NOMO-1 treated with dmso at 0.1 percent for 144 hours (cell line): ENCODE data around the gene SYT1.
"Not testable (repeated sequence)": the region's sequence is repeated elsewhere in the genome, so short reads cannot be mapped to it uniquely, and the experiment has no call there.

Experiments used
- DNase-seq: peaks from one replicate; lab custom pipeline; 2025; ENCODE audit not compliant: unreplicated experiment; lab: John Stamatoyannopoulos, UW

SYT1 gene

DNA sequence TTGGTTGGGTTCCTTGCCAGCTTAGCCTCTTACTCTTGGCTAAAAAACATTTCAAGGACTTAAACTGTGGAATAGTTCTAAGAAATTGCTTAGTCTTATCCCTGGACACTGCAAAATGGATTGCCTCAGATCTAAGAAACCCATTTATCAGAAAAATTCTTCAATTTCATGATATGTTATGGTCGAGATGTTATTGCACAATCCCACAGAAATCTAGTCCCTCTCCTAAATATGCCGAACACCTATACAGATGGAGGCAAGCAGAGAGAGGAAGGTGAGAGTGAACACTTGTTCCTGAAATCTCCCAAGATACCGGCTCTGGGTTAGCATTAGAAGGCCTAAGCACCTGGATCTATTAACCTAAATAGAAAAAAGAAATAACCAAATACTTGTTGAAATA is 559.0 kb downstream of the SYT1 start:
- no peak for DNase-seq

DNA sequence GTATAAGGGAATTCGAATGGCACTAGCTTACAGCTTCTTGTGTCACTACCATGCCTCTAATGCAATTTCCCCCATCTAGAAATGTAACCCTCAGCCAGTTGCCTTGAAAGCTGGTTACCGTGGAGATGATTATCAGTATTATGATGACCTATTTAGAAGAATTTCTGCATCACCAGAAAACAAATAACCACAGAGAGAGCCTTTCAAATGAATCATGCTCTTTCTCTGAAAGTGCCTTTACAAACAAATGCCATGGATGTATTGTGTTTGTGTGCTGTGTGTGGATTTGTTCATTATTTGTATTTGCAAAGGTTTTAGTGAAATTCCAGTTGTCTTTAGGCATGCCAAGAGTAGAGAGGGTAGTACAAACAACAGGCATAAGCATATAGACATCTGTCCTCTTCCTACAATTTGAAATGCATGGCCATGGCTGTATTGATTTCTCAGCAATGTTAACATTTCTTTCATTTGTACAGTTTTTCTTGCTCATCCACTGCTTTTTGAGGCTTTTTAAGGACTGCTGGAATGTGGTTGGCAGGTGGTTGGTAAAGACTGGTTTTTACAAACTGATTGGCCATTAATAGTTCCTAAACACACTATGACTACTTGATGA is 559.6 kb downstream of the SYT1 start:
- DNase-seq, result no peak

DNA sequence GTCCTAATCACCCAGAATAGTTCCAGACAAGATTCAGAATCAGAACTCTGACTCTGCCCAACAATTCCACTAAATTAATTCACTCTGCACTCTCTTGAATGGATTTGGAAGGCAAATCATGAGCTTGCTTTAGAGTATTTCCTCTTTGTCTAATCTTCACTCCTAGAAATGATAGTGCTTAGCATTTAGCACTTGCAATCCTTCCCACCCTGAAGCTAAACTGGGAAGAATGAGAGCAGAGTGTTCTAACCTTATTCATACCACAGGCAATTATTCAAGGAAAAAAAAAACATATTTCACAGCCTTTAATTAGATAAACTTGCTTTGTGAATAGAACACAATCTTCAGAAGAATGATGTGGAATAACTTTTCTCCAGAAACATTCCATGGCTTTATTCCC is 561.5 kb downstream of the SYT1 start:
- no peak for DNase-seq

DNA sequence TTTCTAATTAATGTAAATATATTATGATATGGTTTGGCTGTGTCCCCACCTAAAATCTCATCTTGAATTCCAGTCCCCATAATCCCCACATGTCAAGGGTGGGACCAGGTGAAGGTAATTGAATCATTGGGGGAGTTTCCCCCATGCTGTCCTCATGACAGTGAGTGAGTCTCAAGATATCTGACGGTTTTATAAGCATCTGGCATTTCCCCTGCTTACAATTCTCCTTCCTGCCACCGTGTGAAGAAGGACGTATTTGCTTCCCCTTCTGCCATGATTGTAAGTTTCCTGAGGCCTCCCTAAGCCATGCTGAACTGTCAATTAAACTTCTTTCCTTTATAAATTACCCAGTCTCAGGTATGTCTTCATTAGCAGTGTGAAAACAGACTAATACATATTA is 562.2 kb downstream of the SYT1 start:
- not testable (repeated sequence) for DNase-seq

DNA sequence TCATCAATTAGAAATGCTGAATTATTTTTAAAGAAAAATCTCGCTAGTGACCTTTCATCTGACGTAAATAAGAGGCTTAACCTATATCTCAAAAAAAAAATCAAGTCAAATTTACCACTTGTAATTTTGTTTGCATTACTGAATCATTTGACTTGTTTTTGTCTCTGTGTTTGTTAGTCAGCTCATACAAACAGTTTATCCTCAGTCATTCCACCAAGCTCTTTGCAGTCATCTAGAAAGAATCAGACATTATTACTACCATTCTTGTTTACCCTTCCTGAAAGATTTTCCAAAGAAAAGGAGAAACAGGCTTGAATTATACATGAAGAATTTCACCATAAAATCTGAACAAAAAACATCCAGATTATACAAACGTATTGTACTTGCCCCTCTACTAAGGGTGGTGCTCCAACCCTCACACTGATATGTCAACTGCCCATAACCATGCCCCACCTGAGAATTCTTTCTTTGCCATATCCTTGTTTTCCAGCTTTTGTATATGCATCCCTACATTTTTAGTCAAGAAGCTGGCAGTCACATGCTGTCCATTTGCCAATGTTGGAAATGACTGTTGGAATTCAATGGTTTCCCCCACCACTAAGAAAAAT is 569.0 kb downstream of the SYT1 start:
- no peak for DNase-seq

DNA sequence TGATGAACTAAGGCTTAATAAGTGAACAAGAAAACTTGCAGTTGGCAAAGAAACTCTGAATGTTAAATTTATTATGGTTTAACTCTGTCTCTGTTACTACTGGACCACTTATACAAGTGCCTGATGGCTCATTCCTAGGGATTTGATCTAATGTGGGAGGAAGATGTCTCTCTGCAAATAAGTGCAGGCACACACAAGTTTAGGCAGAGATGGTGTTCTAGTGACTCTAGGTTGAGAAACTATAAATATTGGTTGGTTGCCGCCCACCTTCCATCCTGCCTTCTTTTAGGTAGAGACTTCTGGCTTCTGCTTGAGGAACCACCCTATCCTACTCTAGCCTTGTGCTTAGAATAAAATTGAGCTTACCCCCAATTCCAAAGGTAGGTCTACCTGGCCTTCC is 570.0 kb downstream of the SYT1 start:
- DNase-seq, result no peak

DNA sequence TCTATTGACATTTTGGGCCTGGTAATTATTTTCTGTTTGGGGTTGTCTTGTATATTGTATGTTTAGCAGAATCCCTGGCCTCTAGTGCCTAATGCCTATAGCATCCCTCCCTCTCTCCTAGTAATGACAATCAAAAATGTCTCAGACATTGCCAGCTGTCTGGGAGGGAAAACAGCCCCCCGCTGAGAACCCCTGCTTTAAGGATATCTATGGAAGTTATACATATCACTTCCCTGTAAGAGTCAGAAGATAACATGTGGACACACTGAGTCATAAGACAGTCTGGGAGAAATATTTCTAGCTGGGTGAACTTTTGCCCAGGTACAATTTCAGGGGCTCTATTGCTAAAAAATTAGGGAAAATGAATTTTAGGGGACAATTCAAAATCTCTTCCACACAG is 571.2 kb downstream of the SYT1 start:
- no peak for DNase-seq

DNA sequence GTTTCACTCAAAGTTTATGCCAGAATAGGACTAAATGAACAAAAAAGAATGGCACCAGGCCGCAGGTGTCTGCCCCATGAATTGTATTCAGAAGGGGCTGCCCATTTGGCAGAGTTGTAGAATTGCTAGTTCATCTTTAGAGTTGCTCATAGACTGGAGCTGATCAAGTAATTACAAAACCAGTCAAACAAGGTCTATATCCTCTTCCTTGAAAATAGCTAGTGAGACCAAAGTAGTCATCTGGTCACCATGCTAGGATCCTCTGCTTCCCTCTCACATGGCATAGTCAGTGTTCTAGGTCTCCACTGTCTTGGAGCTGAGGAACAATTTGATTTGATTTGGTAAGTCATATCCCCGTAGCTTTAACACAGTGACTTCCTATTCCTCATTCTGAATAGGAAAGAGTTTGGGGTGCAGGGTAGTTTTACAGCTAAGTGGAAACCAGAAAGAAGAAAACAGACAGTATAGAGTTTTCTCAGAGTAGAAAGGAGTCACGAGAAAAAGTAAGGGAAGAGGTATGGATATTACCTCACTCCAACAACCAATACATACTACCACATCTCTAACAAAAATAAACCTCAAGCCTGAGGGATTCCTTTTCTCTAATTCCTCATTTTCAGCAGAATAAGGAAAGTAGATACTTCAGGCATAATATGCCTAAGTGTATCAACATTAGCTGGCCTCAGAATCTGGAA is 574.1 kb downstream of the SYT1 start:
- no peak for DNase-seq

DNA sequence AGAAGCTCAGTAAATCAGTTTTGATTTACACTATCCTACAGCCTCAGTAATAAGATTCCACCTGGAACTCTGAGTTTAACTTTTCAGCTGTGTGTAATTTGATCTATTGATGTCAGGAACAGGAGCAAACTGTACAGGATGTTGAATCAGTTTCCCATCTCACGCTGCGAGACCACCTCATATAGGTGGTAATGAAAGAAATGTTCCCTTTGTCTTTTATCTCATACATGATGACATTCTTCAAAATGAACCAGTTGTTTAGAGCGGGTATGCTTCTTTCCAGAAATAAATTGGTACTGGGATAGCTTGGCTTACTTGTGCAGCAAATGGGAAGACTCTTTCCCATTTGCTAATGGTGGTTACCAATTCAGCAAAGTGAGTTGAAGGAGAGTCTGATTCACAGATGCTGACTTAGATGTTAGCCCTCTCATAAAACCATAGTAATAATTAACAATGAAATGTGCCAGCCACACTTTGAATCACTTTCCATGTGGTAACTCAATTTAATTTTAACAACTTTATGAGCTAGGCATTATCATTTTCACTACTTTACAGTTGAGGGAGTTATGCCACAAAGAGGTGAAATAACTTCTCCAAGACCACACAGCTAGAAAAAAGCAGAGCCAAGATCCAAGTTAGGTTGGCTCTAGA is 574.7 kb downstream of the SYT1 start:
- DNase-seq, result no peak

DNA sequence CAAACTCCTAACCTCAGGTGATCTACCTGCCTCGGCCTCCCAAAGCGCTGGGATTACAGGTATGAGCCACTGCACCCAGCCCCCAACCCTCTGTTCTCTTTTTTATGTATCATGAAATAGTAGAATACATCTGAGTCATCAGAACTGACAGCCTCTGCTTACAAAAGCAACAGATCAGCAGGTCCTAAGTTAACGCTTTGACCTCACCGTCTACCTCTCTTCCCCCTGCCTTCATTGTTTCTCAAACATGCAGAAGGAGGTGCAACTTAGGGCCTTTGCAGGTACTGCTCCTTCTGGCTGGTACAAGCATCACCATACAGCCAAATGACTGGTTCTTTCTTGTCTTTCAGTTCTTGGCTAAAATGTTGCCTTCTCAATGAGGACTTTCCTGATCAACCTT is 577.0 kb downstream of the SYT1 start:
- DNase-seq, result no peak

DNA sequence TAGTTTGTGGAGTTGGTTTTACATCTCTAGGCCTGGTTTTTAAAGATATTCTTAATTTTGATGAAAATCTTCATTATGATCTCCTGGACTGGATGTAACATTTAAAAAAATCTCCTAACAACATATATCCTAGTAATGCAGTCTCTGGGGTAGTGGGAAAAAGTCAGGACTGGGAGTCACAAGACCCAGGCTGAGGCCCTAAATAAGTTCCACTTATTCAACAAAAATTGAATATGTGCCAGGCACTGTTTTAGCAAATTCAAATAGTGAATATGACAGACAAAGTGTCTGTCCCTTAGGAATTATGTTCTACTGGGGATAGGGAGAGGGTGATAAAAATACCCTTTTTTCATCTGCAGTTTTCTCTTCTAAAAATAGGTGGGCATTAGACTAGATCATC is 577.8 kb downstream of the SYT1 start:
- no peak for DNase-seq

DNA sequence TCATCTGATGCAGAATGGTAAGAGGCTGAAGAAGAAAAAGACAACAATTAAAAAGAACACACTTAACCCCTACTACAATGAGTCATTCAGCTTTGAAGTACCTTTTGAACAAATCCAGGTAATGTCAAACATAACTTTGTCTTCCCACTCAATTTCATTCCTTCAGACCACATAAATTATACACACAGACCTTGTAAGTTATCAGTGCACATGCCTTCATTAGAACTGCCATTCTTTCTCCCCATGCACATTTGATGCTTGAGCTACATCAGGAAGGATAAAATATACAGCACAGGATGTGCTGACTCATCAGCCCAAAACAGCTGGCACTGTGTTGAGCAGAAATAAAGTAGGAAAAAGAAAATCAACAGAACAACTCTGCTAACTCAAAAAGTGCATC is 579.5 kb downstream of the SYT1 start:
- DNase-seq, result no peak

DNA sequence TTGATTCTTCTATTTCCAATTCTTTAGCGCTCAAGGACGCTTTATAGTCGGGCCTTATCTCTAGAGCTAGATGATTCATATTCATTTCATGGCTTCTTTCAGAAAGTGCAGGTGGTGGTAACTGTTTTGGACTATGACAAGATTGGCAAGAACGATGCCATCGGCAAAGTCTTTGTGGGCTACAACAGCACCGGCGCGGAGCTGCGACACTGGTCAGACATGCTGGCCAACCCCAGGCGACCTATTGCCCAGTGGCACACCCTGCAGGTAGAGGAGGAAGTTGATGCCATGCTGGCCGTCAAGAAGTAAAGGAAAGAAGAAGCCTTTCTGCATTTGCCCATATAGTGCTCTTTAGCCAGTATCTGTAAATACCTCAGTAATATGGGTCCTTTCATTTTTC is 584.2 kb downstream of the SYT1 start:
- no peak for DNase-seq

DNA sequence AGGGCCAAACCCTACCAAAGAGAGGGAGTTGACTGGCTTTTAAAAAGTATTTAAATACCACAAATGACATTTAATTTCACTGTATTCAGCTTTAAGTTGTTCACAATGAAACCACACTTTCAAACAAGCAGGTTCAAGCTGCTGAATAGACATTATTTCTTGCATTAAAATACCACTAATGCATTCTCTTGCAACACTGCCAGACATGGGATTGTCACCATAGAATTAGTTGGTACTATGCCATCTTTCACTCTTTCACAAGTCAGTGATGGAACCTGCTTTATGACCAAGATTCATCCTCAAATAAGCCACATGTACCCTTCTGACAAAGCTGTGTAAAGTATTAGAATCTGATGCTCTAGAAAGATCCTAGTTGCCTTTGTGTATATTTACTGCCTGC is 586.8 kb downstream of the SYT1 start:
- DNase-seq, result no peak

DNA sequence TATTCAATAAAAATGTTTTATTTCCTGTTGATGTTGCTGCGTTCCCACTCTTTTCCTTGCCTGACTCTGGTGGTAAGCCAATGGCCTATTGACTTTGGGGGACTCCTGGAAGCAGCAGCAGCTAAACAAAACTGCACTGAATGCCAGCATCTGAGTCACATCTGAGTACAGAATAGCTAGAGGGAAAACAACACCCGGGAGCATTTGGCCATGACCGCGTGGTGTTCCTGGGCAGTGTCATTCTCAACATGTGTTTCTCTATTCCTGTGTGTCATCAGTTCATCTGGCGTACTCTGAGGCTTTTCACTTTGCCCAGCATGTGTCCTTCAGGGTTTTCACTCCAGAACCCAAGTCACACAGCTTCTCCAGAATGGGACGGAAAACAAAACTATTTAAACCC is 587.4 kb downstream of the SYT1 start:
- no peak for DNase-seq

DNA sequence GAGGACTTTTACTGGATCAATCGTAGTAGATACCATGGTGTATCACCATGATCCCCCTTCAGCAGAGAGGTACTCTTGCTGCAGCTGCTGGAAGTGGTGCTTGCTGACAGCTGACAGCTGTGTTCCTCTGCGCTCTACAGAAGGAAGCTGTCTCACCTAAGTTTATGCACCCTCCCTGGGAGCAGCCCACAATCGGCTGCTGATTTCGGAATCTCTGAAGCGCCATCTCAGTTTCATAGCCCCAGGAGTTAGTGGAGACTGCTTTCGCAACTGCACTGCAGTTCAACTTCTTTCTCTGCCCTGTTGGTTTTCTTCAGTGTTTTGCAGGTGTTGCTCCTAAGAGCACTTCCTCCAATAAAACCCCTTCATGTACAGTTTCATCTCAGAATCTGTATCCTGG is 588.3 kb downstream of the SYT1 start:
- peak; percentile 27 for DNase-seq

DNA sequence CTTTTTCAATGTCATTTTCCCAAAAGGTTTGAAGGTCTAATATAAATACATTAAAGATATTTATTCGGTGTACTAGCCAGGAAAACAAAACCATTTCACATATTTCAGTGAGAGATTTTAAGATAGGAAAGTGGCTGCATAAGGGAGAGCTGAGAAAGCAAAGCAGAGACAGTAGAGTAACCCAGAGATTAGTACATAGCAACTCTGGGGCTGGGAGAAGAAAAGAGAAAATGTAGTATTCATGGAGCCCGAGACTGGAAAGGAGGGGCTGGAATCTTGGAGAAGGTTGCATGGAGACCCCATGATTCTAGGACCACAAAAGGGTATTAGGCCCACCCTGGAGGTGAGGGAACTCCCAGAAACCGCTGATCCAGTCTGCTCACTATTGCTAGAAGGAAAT is 589.2 kb downstream of the SYT1 start:
- no peak for DNase-seq

DNA sequence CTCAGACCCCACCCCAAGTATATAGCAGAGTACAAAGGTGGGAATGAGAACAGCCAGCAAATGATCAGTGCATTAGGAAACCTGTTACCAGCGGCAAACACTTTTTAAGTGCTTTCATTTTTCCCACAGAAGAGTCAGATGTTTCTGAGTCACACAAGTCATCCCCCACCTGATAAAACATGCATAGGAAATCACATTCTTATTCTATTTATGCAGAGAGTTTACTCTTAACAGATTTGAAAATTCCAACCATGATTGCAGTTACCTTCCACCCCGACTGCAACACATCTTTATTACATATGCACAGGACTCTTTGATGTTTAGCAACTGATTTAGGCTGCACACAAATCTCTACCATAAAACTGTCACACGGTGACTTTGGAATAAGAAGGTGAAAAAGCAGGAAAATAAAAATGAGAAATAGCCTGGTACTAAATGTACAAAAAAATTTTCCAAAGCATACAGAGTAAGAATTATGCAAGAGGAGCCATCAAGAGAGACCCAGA is 589.8 kb downstream of the SYT1 start:
- DNase-seq, result no peak

DNA sequence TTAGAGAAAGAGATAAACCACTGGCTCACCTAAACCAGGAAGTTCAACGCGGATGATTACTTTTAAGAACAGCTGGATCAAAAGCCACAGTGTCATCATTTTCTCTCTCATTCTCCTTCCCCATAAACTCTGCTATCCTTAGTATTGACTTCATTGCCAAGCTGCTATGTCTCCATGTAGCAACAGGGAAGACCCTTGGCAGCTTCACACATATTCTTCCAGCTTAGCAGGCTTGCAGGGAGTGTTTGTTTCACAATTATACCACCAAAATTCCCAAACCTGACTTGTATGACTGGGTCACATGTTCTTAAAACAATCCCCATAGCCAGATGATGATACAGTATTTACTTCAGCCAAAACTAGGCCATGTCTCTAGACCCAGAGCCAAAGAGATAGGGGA is 590.7 kb downstream of the SYT1 start:
- DNase-seq, result no peak

DNA sequence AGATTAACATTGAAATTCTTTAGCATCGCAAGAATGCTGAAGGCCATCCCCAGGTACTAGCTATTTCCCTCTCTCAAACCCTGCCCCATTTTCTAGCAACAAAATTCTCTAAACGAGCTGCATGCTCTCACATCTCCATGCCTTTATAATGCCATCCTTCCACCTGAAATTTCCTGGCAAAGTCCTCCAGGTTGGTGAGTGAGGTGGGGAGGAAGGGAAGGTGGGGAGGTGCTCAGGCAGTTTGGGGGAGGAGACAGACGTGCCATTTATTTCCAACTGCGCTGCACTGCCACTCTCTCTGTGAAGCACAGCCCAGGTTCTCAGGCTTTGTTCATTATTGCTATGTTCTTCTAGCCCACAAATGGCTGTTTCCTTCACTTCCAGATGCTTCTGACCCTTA is 617.7 kb downstream of the SYT1 start:
- no peak for DNase-seq

DNA sequence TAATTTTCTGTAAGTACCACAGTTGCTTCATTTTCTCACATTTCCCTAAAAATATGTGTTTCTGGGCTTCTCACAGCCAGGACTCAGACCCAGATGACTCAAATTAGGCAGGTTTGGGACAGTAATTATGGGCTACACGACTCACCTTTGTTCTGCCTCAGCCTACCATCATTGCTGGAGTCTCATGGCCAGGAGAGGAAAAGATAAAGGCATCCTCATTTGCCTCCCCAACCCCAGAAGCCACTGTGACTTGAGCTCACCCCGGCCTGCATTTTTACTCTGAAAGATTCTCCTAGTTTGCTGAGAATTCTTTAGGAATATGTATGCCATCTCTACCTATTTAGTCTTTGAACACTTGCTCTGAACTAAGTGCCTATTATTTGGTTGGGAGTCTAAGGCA is 618.3 kb downstream of the SYT1 start:
- DNase-seq, result no peak

DNA sequence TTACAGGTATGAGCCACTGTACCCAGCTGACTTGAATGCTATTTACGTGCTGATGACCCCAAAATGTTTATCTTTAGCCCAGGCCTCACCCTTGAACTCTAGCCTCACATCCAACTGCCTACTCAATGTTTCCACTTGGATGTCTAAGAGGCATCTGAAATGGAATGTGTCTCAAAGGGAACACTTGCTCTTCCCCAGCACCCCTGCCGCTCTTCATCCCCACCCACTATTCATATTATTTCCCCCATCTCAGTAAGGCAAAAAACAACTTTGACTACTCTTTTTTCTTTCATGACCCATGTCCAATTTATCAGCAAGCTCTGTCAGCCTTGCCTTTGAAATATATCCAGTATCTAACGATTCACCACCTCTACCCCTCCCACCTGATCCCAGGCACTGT is 621.6 kb downstream of the SYT1 start:
- DNase-seq, result no peak
